ENCODE data around the gene MCRS1. TPM values are rescaled to one million over a fixed set of nuclear protein-coding genes. Genes with fewer than 3 reads are reported as not detected.
"Not testable (repeated sequence)": the region's sequence is repeated elsewhere in the genome, so short reads cannot be mapped to it uniquely, and the experiment has no call there.

Gene MCRS1
- total and polyA plus RNA-seq, 7 experiments from 2014 or later = 55.5 to 85.2 (median 70.3) TPM

DNA sequence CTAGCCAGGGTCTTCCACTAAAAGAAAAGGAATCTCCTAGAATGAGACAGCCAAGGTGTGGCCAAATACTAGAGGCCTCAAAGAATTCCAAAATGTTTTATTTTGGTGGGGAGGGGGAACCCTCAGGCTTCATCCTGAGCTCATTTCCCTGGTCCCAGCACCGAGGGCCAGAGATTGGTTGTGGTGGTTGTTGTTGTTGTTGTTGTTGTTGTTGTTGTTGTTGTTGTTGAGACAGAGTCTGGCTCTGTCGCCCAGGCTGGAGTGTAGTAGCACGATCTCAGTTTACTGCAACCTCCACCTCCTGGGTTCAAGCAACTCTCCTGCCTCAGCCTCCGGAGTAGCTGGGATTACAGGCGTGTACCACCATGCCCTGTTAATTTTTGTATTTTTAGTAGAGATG is 33.8 kb downstream of the MCRS1 start:
- POLR2A ChIA-PET = interaction anchor here (0.6 kb wide), 1 partner anchor 1126 kb away, joined by 3 read pairs; no protein-coding TSS in a partner anchor
- not testable (repeated sequence) for ATAC-seq, H3K4me3 Mint-ChIP-seq

DNA sequence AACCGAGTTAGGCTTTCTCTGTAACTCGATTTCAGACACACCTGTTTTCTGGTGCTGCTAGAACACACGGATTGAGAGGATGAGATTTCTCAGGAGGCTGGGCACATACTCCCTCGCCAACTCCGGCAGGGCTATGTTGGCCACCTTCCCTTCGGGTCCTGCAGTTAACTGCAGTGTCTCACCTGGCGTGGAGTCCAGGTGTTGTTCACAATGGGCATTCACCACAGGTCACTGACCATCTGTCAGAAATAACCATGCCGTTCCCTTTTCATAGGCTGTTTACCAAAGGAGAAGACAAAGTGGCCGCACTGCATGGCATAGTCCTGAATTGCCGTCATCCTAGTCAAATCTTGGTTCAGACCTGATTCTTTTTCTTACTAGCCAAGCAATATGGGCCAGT is 34.6 kb downstream of the MCRS1 start:
- intact Hi-C loops (cut with micrococcal nuclease) = no loop called here
- no peaks in the 10 kb centered on the region for H3K9me3 ChIP-seq (ENCODE audit: control insufficient read depth in 2 of 3, low read length in 3 of 3)
- Mint-ChIP-seq H3K36me3 (no peaks in the 10 kb centered on the region), H3K27me3 (peaks cover 0 to 34% (median 4%) of the 10 kb centered on the region in 5 donors), H3K4me3 (no peak overlapping the region), H3K27ac (no peak overlapping the region), H3K9me3 (no peaks in the 10 kb centered on the region), H3K4me1 (peaks cover 0 to 10% (median 4%) of the 10 kb centered on the region in 7 donors)
- CTCF ChIA-PET = no interaction called here
- no peaks in the 10 kb centered on the region for H3K27me3 ChIP-seq (ENCODE audit: control insufficient read depth in 2 of 2, insufficient read depth in 2 of 2, low read length in 2 of 2)
- POLR2A ChIA-PET = interaction anchor here (1.0 kb wide), 1 partner anchor 14 kb away, joined by 3 read pairs; no protein-coding TSS in a partner anchor
- H3K4me3 ChIP-seq (ENCODE audit: low read length) = no peak overlapping the region
- ATAC-seq (no peak), DNase-seq (no peak)
- no peak overlapping the region for H3K27ac ChIP-seq (ENCODE audit: low read depth, low read length)
- no peaks in the 10 kb centered on the region for H3K36me3 ChIP-seq (ENCODE audit: control insufficient read depth in 2 of 3, insufficient read depth in 3 of 3, low read length in 3 of 3)
- H3K4me1 ChIP-seq (ENCODE audit: control insufficient read depth in 2 of 2, insufficient read depth in 2 of 2, low read length in 2 of 2) = peaks cover 4 to 5% of the 10 kb centered on the region in 2 donors

More for the DNA sequence above, 33.8 kb downstream of the MCRS1 start:
- intact Hi-C loops (cut with micrococcal nuclease); H3K36me3 ChIP-seq (ENCODE audit: control insufficient read depth in 2 of 3, insufficient read depth in 3 of 3, low read length in 3 of 3); CTCF ChIA-PET; H3K27ac ChIP-seq (ENCODE audit: low read depth, low read length); H3K36me3 Mint-ChIP-seq; H3K9me3 ChIP-seq (ENCODE audit: control insufficient read depth in 2 of 3, low read length in 3 of 3); H3K27ac Mint-ChIP-seq; H3K4me1 ChIP-seq (ENCODE audit: control insufficient read depth in 2 of 2, insufficient read depth in 2 of 2, low read length in 2 of 2); H3K4me3 ChIP-seq (ENCODE audit: low read length); H3K9me3 Mint-ChIP-seq; H3K27me3 ChIP-seq (ENCODE audit: control insufficient read depth in 2 of 2, insufficient read depth in 2 of 2, low read length in 2 of 2); DNase-seq: not testable (repeated sequence)
- Mint-ChIP-seq H3K27me3 (peaks cover 0 to 35% (median 4%) of the 10 kb centered on the region in 5 donors), H3K4me1 (peaks cover 0 to 10% (median 4%) of the 10 kb centered on the region in 7 donors)

- Histone ChIP-seq H3K36me3 (ENCODE audit: control insufficient read depth in 2 of 3, insufficient read depth in 3 of 3, low read length in 3 of 3) (no peaks in the 10 kb centered on the region), H3K9me3 (ENCODE audit: control insufficient read depth in 2 of 3, low read length in 3 of 3) (no peaks in the 10 kb centered on the region), H3K27ac (ENCODE audit: low read depth, low read length) (no peak overlapping the region), H3K27me3 (ENCODE audit: control insufficient read depth in 2 of 2, insufficient read depth in 2 of 2, low read length in 2 of 2) (no peaks in the 10 kb centered on the region), H3K4me3 (ENCODE audit: low read length) (no peak overlapping the region), H3K4me1 (ENCODE audit: control insufficient read depth in 2 of 2, insufficient read depth in 2 of 2, low read length in 2 of 2) (no peaks in the 10 kb centered on the region)
- no peak overlapping the region for H3K27ac Mint-ChIP-seq
- CTCF ChIA-PET = no interaction called here
- intact Hi-C loops (cut with micrococcal nuclease) = no loop called here
- no peaks in the 10 kb centered on the region for H3K36me3 Mint-ChIP-seq
- H3K4me1 Mint-ChIP-seq = peaks cover 0 to 6% (median 0%) of the 10 kb centered on the region in 7 donors
- ATAC-seq = no peak
- POLR2A ChIA-PET = interaction anchor here (0.6 kb wide), 1 partner anchor 114 kb away, joined by 5 read pairs; no protein-coding TSS in a partner anchor
- no peak for DNase-seq
- no peak overlapping the region for H3K4me3 Mint-ChIP-seq
- H3K27me3 Mint-ChIP-seq = peaks cover 0 to 19% (median 3%) of the 10 kb centered on the region in 5 donors
- H3K9me3 Mint-ChIP-seq = no peaks in the 10 kb centered on the region
Measured at GRCh38 chr12:49531745-49532144, 36.2 kb downstream of the MCRS1 start.

DNA sequence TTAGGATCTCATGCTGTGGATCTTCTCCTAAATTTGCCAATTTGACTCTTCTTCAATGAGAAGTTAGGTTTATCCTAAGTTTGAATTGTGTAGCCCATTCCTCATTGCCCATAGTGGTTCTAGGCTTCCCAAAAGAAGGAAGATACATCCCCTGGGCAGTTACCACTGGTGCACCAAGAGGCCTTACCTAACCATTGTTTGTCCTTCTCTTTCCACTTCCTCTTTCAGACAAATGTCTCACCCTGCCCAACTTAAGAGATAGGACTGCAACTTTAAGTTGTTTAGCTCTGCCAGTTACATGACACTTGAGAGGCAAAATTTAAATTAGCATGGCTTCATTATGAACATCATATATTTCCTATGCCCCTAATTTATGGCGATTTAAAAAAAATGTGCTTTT is 38.5 kb downstream of the MCRS1 start:
- POLR2A ChIA-PET = no interaction called here
- intact Hi-C loops (cut with micrococcal nuclease) = no loop called here

GRCh38 chr12:49527361-49528130 is 40.4 kb downstream of the MCRS1 start:
- Mint-ChIP-seq H3K9me3 (no peaks in the 10 kb centered on the region), H3K27ac (no peak overlapping the region), H3K4me3 (no peak overlapping the region), H3K36me3 (peaks cover 7 to 23% (median 15%) of the 10 kb centered on the region in 5 donors), H3K4me1 (no peaks in the 10 kb centered on the region), H3K27me3 (no peaks in the 10 kb centered on the region)
- intact Hi-C loops (cut with micrococcal nuclease) = no loop called here
- H3K4me1 ChIP-seq (ENCODE audit: control insufficient read depth in 2 of 2, insufficient read depth in 2 of 2, low read length in 2 of 2) = no peaks in the 10 kb centered on the region
- no peaks in the 10 kb centered on the region for H3K27me3 ChIP-seq (ENCODE audit: control insufficient read depth in 2 of 2, insufficient read depth in 2 of 2, low read length in 2 of 2)
- H3K27ac ChIP-seq (ENCODE audit: low read depth, low read length) = no peak overlapping the region
- ChIA-PET CTCF (no interaction called here), POLR2A (interaction anchor here (1.3 kb wide), 1 partner anchor 9 kb away, joined by 3 read pairs; no protein-coding TSS in a partner anchor)
- no peak overlapping the region for H3K4me3 ChIP-seq (ENCODE audit: low read length)
- DNase-seq (no peak), ATAC-seq (no peak)
- H3K36me3 ChIP-seq (ENCODE audit: control insufficient read depth in 2 of 3, insufficient read depth in 3 of 3, low read length in 3 of 3) = peaks cover 0 to 18% (median 0%) of the 10 kb centered on the region in 3 experiments
- no peaks in the 10 kb centered on the region for H3K9me3 ChIP-seq (ENCODE audit: control insufficient read depth in 2 of 3, low read length in 3 of 3)

More for the DNA sequence above, 38.5 kb downstream of the MCRS1 start:
- Histone ChIP-seq H3K27me3 (ENCODE audit: control insufficient read depth in 2 of 2, insufficient read depth in 2 of 2, low read length in 2 of 2) (no peaks in the 10 kb centered on the region), H3K4me3 (ENCODE audit: low read length) (no peak overlapping the region), H3K4me1 (ENCODE audit: control insufficient read depth in 2 of 2, insufficient read depth in 2 of 2, low read length in 2 of 2) (no peaks in the 10 kb centered on the region), H3K36me3 (ENCODE audit: control insufficient read depth in 2 of 3, insufficient read depth in 3 of 3, low read length in 3 of 3) (peaks cover 0 to 17% (median 0%) of the 10 kb centered on the region in 3 experiments), H3K9me3 (ENCODE audit: control insufficient read depth in 2 of 3, low read length in 3 of 3) (no peaks in the 10 kb centered on the region), H3K27ac (ENCODE audit: low read depth, low read length) (no peak overlapping the region)
- DNase-seq (no peak), ATAC-seq (no peak)
- CTCF ChIA-PET = no interaction called here
- Mint-ChIP-seq H3K4me1 (peaks cover 0 to 1% (median 0%) of the 10 kb centered on the region in 7 donors), H3K27ac (no peak overlapping the region), H3K4me3 (no peak overlapping the region), H3K36me3 (peaks cover 4 to 18% (median 12%) of the 10 kb centered on the region in 5 donors), H3K9me3 (no peaks in the 10 kb centered on the region), H3K27me3 (peaks cover 0 to 3% (median 0%) of the 10 kb centered on the region in 5 donors)

DNA sequence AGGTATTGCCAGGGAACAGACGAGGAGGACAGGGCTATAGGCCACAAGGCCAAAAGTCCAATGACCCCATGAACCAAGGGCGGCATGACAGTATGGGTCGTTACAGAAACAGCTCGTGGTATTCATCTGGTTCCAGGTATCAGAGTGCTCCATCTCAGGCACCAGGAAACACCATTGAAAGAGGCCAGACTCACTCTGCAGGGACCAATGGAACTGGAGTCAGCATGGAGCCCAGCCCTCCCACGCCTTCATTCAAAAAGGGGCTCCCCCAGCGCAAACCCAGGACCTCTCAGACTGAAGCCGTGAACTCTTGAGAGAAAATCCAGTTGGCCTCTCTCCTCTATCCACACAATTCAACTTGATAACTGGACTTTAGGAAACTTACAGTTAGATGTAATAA is 42.0 kb downstream of the MCRS1 start:
- Mint-ChIP-seq H3K27ac (no peak overlapping the region), H3K27me3 (no peaks in the 10 kb centered on the region), H3K36me3 (peaks cover 9 to 31% (median 16%) of the 10 kb centered on the region in 5 donors), H3K4me3 (no peak overlapping the region), H3K4me1 (no peaks in the 10 kb centered on the region), H3K9me3 (no peaks in the 10 kb centered on the region)
- intact Hi-C loops (cut with micrococcal nuclease) = no loop called here
- Histone ChIP-seq H3K27ac (ENCODE audit: low read depth, low read length) (no peak overlapping the region), H3K27me3 (ENCODE audit: control insufficient read depth in 2 of 2, insufficient read depth in 2 of 2, low read length in 2 of 2) (no peaks in the 10 kb centered on the region), H3K36me3 (ENCODE audit: control insufficient read depth in 2 of 3, insufficient read depth in 3 of 3, low read length in 3 of 3) (peaks cover 0 to 18% (median 0%) of the 10 kb centered on the region in 3 experiments), H3K4me1 (ENCODE audit: control insufficient read depth in 2 of 2, insufficient read depth in 2 of 2, low read length in 2 of 2) (no peaks in the 10 kb centered on the region), H3K4me3 (ENCODE audit: low read length) (no peak overlapping the region), H3K9me3 (ENCODE audit: control insufficient read depth in 2 of 3, low read length in 3 of 3) (no peaks in the 10 kb centered on the region)
- ChIA-PET CTCF (no interaction called here), POLR2A (interaction anchor here (1.5 kb wide), 1 partner anchor 14 kb away, joined by 3 read pairs; no protein-coding TSS in a partner anchor)
- no peak for DNase-seq
- ATAC-seq = no peak
